ENCODE data around the gene LRIT2. TPM values are rescaled to one million over a fixed set of nuclear protein-coding genes. Genes with fewer than 3 reads are reported as not detected.
A peak's percentile ranks its signal among the peaks of the same experiment; 100 is the strongest.
"Not testable (repeated sequence)": the region's sequence is repeated elsewhere in the genome, so short reads cannot be mapped to it uniquely, and the experiment has no call there.

Gene LRIT2
- polyA plus RNA-seq, 6 donors from 2014 or later: not detected

- no peak overlapping the region for H3K4me3 Mint-ChIP-seq
- ATAC-seq (ENCODE audit: low read depth in 2 of 2) (peak; percentile 86 to 89), DNase-seq (peak; percentile 47)
- H3K27ac Mint-ChIP-seq: no peak overlapping the region
- H3K9me3 Mint-ChIP-seq: peaks cover 0 to 2% (median 0%) of the 10 kb centered on the region in 7 donors
- H3K36me3 Mint-ChIP-seq: no peaks in the 10 kb centered on the region
- H3K27me3 Mint-ChIP-seq: no peaks in the 10 kb centered on the region
- H3K4me1 Mint-ChIP-seq: peaks cover 4 to 6% (median 5%) of the 10 kb centered on the region in 3 donors
Observed at GRCh38 chr10:84179059-84179710, 46.2 kb downstream of the LRIT2 start.

DNA sequence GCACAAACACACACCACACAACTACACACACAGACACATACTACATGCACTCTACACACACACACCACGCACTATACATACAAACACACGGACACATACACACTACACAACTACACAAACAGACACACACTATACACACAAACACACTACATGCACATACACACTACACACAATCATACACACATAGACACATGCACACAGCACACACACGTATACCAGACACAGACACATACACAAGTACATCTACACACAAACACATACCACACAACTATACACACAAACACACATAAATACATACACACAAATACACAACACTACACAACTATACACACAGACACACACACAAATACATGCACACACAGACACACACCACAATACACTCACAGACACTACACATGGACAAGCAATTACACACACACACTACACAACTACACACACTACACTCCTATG, 47.2 kb downstream of the LRIT2 start:
- Mint-ChIP-seq H3K27me3 (no peaks in the 10 kb centered on the region), H3K36me3 (no peaks in the 10 kb centered on the region), H3K9me3 (peaks cover 0 to 2% (median 0%) of the 10 kb centered on the region in 7 donors), H3K4me3 (no peak overlapping the region), H3K27ac (no peak overlapping the region), H3K4me1 (peaks cover 5 to 6% (median 5%) of the 10 kb centered on the region in 3 donors)
- ATAC-seq (ENCODE audit: low read depth in 2 of 2) (no peak), DNase-seq (no peak)

- H3K4me1 Mint-ChIP-seq: peaks cover 5 to 11% (median 11%) of the 10 kb centered on the region in 3 donors
- no peaks in the 10 kb centered on the region for H3K36me3 Mint-ChIP-seq
- H3K4me3 Mint-ChIP-seq: no peak overlapping the region
- ATAC-seq (ENCODE audit: low read depth in 2 of 2) (peak; percentile 21 to 35), DNase-seq (no peak)
- H3K9me3 Mint-ChIP-seq: peaks cover 0 to 2% (median 0%) of the 10 kb centered on the region in 7 donors
- H3K27me3 Mint-ChIP-seq: no peaks in the 10 kb centered on the region
- peak overlapping the region in 1 of 6 donors; percentile 63 for H3K27ac Mint-ChIP-seq
Observed at GRCh38 chr10:84177541-84178141, 47.7 kb downstream of the LRIT2 start.

DNA sequence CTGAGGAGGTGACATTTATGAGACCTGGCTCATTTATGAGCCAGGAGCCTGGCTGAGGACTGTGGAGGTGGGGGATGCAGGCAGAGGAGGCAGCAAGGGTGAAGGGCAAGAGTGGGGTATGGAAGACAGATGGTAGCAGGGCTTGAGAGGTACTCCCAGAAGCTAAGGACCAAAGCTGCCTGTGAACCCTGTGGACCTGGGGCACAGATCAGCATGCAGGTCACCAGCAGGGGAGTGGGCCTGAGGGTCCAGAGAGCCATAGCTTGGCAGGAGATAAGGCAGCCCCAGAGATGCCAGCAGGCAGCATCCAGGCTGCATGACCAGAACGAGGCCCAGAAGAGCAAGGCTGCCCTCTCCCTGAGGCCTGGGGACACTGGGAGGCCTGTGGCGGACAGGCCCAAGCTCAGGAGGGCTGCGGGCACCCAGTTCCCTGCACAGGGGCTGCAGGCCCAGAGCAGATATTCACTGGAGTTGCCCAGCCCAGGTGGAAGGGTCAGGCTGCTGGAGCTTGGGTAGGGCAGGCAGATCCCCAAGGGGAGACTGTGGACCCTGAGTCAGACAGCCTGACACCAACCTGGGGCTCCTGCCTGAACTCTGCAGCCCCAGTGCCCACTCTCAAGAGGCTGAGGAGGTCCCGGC, 48.4 kb downstream of the LRIT2 start:
- Mint-ChIP-seq H3K9me3 (peaks cover 0 to 3% (median 0%) of the 10 kb centered on the region in 7 donors), H3K4me1 (peaks cover 12 to 18% (median 17%) of the 10 kb centered on the region in 3 donors), H3K36me3 (no peaks in the 10 kb centered on the region), H3K27ac (peak overlapping the region in 1 of 6 donors; percentile 63), H3K27me3 (no peaks in the 10 kb centered on the region), H3K4me3 (peak overlapping the region in 3 of 8 donors; percentile 16 to 71 (median 43))
- DNase-seq (no peak), ATAC-seq (ENCODE audit: low read depth in 2 of 2) (no peak)

DNA sequence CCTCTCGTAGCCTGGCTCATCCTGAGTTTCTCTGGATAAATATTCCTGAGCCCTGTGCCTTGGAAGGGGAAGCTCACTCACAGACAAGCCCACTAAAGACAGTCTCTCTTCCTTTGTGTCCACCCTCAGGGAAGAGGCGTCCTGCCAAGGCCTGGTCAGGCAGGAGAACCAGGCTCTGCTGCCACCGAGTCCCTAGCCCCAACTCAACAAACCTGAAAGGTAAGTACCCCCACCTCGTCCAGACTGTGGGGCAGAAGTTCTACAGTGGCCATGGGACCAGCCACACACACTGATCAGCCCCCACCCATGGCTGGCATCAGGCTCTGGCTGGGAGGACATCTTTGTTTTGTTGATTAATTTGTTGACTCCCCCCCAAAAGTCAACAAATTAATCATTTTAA, 49.0 kb downstream of the LRIT2 start:
- Mint-ChIP-seq H3K4me1 (peaks cover 12 to 23% (median 23%) of the 10 kb centered on the region in 3 donors), H3K4me3 (peak overlapping the region in 1 of 8 donors; percentile 16), H3K27me3 (no peaks in the 10 kb centered on the region), H3K27ac (peak overlapping the region in 2 of 6 donors; percentile 5 to 20), H3K36me3 (no peaks in the 10 kb centered on the region), H3K9me3 (peaks cover 0 to 3% (median 0%) of the 10 kb centered on the region in 7 donors)
- DNase-seq: no peak
- no peak for ATAC-seq (ENCODE audit: low read depth in 2 of 2)

- Mint-ChIP-seq H3K27ac (no peak overlapping the region), H3K36me3 (no peaks in the 10 kb centered on the region), H3K4me3 (no peak overlapping the region), H3K27me3 (no peaks in the 10 kb centered on the region), H3K9me3 (peaks cover 0 to 3% (median 0%) of the 10 kb centered on the region in 7 donors), H3K4me1 (peaks cover 12 to 25% (median 23%) of the 10 kb centered on the region in 3 donors)
- no peak for ATAC-seq (ENCODE audit: low read depth in 2 of 2)
- DNase-seq: no peak
Observed at GRCh38 chr10:84175436-84175835, 49.9 kb downstream of the LRIT2 start.

GRCh38 chr10:84173501-84173929, 51.8 kb downstream of the LRIT2 start, which contains the start of gene GPR15LG:
GPR15LG (plus strand) TSS chr10:84173801; CDS start chr10:84173852, 51 bp downstream.
- Mint-ChIP-seq H3K9me3 (peaks cover 0 to 3% (median 0%) of the 10 kb centered on the region in 7 donors), H3K4me3 (peak within 1 kb of the TSS in 1 of 8 donors; percentile 30), H3K4me1 (peaks cover 12 to 25% (median 23%) of the 10 kb centered on the region in 3 donors), H3K36me3 (no peaks in the 10 kb centered on the region), H3K27ac (peak within 1 kb of the TSS in 5 of 6 donors; percentile 78 to 96 (median 86)), H3K27me3 (no peaks in the 10 kb centered on the region)
- no peak for ATAC-seq (ENCODE audit: low read depth in 2 of 2)
- no peak for DNase-seq

GRCh38 chr10:84172467-84173356, 52.6 kb downstream of the LRIT2 start:
- no peak for ATAC-seq (ENCODE audit: low read depth in 2 of 2)
- DNase-seq: no peak
- H3K4me3 Mint-ChIP-seq: peak overlapping the region in 3 of 8 donors; percentile 16 to 74 (median 24)

GRCh38 chr10:84171700-84172466, 53.5 kb downstream of the LRIT2 start:
- peak; percentile 18 for DNase-seq
- H3K4me1 Mint-ChIP-seq: peaks cover 11 to 24% (median 23%) of the 10 kb centered on the region in 3 donors
- H3K36me3 Mint-ChIP-seq; ATAC-seq (ENCODE audit: low read depth in 2 of 2); H3K27me3 Mint-ChIP-seq: not testable (repeated sequence)
- peak overlapping the region; percentile 84 to 96 (median 92) for H3K27ac Mint-ChIP-seq
- peaks cover 0 to 16% (median 5%) of the 10 kb centered on the region in 7 donors for H3K9me3 Mint-ChIP-seq
- peak overlapping the region in 3 of 8 donors; percentile 16 to 74 (median 24) for H3K4me3 Mint-ChIP-seq

More at GRCh38 chr10:84172467-84173356, 52.6 kb downstream of the LRIT2 start:
- peaks cover under 1 to 2% of the 10 kb centered on the region in 2 donors for H3K36me3 Mint-ChIP-seq
- H3K27ac Mint-ChIP-seq: peak overlapping the region; percentile 40 to 96 (median 92)
- peaks cover 0 to 7% (median 2%) of the 10 kb centered on the region in 7 donors for H3K9me3 Mint-ChIP-seq
- no peaks in the 10 kb centered on the region for H3K27me3 Mint-ChIP-seq
- peaks cover 12 to 25% (median 23%) of the 10 kb centered on the region in 3 donors for H3K4me1 Mint-ChIP-seq

- not testable (repeated sequence) for DNase-seq; H3K4me3 Mint-ChIP-seq; ATAC-seq (ENCODE audit: low read depth in 2 of 2); H3K36me3 Mint-ChIP-seq; H3K27me3 Mint-ChIP-seq
- peaks cover 0 to 18% (median 5%) of the 10 kb centered on the region in 7 donors for H3K9me3 Mint-ChIP-seq
- peak overlapping the region in 5 of 6 donors; percentile 38 to 93 (median 84) for H3K27ac Mint-ChIP-seq
- peaks cover 7 to 21% (median 18%) of the 10 kb centered on the region in 3 donors for H3K4me1 Mint-ChIP-seq
Observed at GRCh38 chr10:84171237-84171636, 54.1 kb downstream of the LRIT2 start.

Measured in naive B cell (primary cell).